ENCODE data around the gene DUSP7.

Gene DUSP7

DNA sequence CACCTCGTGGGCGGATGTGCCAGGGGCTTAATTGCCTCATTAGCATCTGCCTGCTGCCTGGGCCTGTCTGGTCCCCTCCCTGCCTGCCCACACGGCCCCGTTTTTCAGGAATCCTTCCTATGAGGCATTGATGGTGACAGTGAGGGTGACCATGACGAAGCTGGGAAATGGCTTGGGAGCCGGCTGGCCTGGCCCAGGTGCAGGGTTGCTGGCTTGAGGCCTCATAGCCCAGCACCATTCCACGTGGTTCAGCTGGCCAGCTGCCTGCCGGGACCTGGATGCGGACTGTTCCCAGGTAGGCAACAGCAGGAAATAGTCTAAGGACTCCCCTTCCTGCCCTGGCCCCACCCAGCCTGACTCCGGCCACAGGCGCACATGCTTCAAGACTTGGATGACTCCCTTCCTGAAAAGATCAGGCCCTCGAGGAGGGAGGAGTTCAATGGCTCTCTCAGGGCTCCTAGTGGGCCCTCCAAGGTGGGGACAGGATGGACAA, 8.9 kb upstream of the DUSP7 start:
- no peak overlapping the region for H3K27ac ChIP-seq
- TF ChIP-seq, protein P1, sequence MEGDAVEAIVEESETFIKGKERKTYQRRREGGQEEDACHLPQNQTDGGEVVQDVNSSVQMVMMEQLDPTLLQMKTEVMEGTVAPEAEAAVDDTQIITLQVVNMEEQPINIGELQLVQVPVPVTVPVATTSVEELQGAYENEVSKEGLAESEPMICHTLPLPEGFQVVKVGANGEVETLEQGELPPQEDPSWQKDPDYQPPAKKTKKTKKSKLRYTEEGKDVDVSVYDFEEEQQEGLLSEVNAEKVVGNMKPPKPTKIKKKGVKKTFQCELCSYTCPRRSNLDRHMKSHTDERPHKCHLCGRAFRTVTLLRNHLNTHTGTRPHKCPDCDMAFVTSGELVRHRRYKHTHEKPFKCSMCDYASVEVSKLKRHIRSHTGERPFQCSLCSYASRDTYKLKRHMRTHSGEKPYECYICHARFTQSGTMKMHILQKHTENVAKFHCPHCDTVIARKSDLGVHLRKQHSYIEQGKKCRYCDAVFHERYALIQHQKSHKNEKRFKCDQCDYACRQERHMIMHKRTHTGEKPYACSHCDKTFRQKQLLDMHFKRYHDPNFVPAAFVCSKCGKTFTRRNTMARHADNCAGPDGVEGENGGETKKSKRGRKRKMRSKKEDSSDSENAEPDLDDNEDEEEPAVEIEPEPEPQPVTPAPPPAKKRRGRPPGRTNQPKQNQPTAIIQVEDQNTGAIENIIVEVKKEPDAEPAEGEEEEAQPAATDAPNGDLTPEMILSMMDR (conservative IDR thresholded peaks at IDR 0.05), result no peak

DNA sequence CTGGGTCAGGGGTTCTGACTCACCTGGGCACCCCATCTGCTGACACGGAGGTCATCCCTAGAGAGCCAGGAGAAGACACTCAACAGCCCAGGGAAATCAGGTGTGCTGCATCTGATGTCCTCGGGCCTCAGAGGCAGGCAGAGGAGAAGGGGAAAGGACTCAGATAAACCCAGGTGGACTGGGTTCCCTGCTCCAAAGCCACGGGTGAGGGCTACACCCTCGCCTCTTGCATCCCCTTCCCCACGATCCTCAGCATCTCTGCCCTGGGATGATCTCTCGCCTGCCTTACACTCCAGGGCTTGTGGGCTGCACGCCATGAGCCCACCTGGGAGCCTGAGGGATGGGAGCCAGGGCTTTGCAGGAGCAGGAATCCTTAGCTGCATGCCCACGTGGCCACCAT, 8.2 kb upstream of the DUSP7 start:
- no peak overlapping the region for H3K27ac ChIP-seq
- TF ChIP-seq, protein P1 (conservative IDR thresholded peaks at IDR 0.05), result no peak

DNA sequence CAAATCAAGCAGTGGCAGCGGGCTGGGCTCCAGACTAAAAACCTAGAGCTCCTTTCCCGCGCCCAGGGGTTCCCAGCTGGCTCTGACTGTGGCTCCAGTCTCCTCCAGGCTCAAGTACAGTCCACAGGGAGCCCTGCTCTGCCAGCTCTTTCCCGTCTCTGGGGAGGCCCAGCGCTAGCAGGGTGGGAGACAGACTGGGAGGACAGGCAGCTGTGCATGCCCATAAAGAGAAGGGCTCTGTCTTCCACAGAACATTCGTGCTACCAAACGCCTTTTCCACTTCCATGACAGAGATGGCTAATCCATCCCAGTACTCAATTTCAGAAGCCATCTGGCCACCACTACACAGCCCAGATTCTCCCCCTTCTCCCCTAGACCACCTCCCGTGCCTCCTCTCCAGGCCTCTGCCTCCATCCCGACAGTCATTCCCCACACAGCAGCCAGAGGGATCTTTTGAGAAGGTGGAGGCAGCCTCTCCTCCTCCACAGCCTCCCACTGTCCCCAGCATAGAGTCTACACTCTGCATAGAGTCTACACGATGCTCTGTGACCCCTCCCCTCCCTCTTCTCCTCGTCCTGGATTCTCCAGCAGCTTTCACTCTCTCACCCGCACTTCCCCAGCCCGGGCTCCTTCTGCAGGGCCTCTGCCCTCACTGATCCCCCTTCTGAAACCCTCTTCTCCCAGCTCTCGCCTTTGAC, 6.8 kb upstream of the DUSP7 start:
- TF ChIP-seq, protein P1 (conservative IDR thresholded peaks at IDR 0.05), result no peak
- H3K27ac ChIP-seq, result no peak overlapping the region

DNA sequence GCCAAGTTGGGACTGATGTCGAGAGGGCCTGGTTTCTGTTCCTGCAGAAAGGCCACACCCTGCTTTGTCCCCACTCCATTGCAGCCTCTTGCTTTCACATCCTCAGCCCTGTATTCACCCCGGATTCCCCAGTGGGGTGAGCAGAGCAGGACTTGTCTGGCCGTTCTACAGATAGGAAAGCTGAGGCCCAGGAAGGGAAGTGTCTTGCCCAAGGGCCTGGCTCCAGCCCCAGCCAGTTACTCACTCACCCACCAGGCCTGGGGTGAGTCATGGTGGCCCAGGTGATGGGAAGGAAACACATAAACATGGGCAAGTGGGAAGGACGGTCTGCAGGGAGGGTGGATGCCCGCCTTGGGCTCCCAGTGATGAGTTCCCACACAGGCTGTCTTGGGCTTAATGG, 6.1 kb upstream of the DUSP7 start:
- TF ChIP-seq, protein P1 (conservative IDR thresholded peaks at IDR 0.05), result no peak
- no peak overlapping the region for H3K27ac ChIP-seq

DNA sequence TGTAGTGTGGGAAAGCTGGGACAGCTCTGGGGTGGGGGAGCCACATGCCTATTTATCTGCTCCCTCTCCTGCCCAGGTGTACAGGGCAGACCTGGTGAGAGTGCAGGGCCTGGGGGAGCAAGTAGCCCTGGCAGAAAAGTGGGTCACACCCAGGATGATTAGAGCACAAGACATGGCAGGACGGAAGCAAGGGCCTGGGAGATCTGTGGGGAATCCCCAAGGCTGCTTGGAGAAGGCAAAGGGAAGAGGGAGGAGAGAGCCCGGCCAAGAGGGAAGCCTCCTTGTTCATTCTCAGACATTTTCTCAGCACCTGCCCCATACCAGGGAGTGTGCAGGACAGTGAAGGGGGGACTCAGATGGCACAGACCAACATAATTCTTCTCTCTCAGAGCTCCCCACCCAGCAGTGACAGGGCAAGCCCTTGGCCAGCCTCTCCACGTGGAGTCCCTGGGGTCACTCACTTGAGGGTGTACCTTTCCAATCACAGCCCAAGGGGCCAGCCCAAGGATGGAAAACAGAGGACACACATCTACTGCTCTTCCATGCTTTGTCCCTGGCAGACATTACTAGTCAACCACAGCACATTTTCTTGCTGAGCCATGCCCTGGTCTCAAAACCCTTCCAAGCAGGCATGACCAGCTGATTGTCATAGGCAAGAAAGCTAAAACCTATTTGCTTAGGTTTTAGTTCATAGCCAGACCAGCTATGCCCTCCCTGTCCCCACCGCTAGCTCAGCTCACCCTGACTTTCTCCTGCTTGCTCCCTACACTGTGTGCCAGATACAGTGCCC, 4.9 kb upstream of the DUSP7 start:
- TF ChIP-seq, protein P1 (conservative IDR thresholded peaks at IDR 0.05), result no peak
- no peak overlapping the region for H3K27ac ChIP-seq

DNA sequence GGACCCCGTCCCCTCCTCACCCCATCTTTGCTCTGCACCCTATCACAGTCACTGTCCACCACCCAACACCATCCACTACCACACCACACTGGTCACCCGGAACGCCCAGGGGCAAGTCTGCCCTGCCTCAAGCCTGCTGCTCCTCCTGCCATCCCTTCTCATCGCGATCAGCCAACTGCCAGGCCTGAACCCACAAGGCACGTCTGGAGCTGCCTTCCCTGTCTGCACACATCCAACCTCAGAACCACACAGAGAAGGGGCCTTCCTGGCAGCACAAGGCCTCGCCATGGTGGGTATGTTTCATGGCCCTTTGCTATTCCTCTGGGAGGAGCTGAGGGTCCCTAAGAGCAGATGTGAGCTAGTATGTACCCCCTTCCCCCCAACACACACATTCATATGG, 3.4 kb upstream of the DUSP7 start:
- TF ChIP-seq, protein P1 (conservative IDR thresholded peaks at IDR 0.05), result no peak
- no peak overlapping the region for H3K27ac ChIP-seq

DNA sequence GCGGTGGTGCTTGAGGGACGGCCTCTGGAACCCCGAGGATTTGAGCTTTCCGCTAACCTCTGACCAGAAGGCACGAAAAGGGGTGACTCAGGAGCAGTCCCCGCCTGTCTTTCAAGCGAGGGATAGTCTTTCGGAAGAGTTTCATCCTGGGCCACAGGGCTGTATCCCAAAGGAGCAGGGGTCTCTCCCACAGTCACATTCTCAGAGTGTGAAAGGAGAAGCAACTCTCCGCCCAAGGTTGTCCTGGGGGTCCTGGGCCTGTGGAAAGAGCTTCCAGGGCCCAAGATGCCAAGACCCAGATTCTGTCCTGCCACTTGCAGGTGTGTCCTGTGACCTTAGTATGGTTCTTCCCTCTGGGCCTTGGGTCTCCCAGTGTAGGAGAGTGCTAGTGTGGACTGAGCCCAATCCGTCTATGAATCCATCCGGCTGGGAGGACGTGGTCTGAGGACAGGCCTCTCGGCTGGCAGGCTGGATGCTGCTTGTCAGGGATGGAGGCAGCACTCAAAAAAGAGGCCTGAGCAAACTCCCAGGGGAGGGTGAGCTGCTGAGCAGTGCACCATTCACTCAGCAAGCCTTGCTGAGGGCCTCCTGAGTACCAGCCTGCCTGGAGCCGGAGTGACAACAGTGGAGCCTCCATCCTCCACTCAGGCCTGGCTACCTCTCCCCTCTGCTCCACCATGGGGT, 1.6 kb upstream of the DUSP7 start:
- peak overlapping the region; percentile 89 for H3K27ac ChIP-seq
- TF ChIP-seq, protein P1 (conservative IDR thresholded peaks at IDR 0.05), result no peak
